ENCODE measurements around the gene F7.

The F7 gene

GRCh38 chr13:113125506-113126264 is 20.1 kb downstream of the F7 start:
- Histone ChIP-seq H3K36me3 (ENCODE audit: control insufficient read depth, insufficient read depth, low read length) (peaks cover 5% of the 10 kb centered on the region), H3K4me1 (ENCODE audit: control insufficient read depth, insufficient read depth, low read length) (no peaks in the 10 kb centered on the region), H3K9me3 (ENCODE audit: control insufficient read depth, insufficient read depth, low read length) (no peaks in the 10 kb centered on the region), H3K9ac (ENCODE audit: low read depth, low read length) (no peak overlapping the region), H3K27me3 (ENCODE audit: control insufficient read depth, insufficient read depth, low read length) (no peaks in the 10 kb centered on the region), H3K4me3 (ENCODE audit: low read depth, low read length) (no peak overlapping the region)

GRCh38 chr13:113126265-113127150 is 20.9 kb downstream of the F7 start:
- Histone ChIP-seq H3K27me3 (ENCODE audit: control insufficient read depth, insufficient read depth, low read length) (no peaks in the 10 kb centered on the region), H3K9me3 (ENCODE audit: control insufficient read depth, insufficient read depth, low read length) (no peaks in the 10 kb centered on the region), H3K9ac (ENCODE audit: low read depth, low read length) (no peak overlapping the region), H3K4me1 (ENCODE audit: control insufficient read depth, insufficient read depth, low read length) (no peaks in the 10 kb centered on the region), H3K36me3 (ENCODE audit: control insufficient read depth, insufficient read depth, low read length) (peaks cover 5% of the 10 kb centered on the region), H3K4me3 (ENCODE audit: low read depth, low read length) (no peak overlapping the region)

DNA sequence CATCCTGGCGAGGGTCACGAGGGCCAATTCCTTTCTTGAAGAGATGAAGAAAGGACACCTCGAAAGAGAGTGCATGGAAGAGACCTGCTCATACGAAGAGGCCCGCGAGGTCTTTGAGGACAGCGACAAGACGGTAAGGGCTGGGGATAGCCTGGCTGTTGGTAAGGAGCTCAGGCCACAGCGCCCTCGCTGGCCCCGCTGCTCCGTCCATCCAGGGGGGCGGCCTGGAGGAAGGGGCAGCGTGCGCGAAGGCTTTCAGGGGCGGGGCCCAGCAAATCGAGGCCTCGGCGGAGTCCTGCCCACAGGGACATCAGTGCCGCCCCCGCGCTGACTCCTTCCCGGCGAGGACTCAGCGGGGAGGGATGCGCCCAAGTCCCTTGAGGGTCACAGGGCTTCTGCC is 23.9 kb downstream of the F7 start:
- no peak overlapping the region for H3K9ac ChIP-seq (ENCODE audit: low read depth, low read length)
- no peaks in the 10 kb centered on the region for H3K27me3 ChIP-seq (ENCODE audit: control insufficient read depth, insufficient read depth, low read length)
- H3K36me3 ChIP-seq (ENCODE audit: control insufficient read depth, insufficient read depth, low read length), result peaks cover 5% of the 10 kb centered on the region
- no peaks in the 10 kb centered on the region for H3K9me3 ChIP-seq (ENCODE audit: control insufficient read depth, insufficient read depth, low read length)
- H3K4me3 ChIP-seq (ENCODE audit: low read depth, low read length), result no peak overlapping the region
- H3K4me1 ChIP-seq (ENCODE audit: control insufficient read depth, insufficient read depth, low read length), result no peaks in the 10 kb centered on the region

- Histone ChIP-seq H3K4me3 (ENCODE audit: low read depth, low read length) (no peak overlapping the region), H3K27me3 (ENCODE audit: control insufficient read depth, insufficient read depth, low read length) (no peaks in the 10 kb centered on the region), H3K4me1 (ENCODE audit: control insufficient read depth, insufficient read depth, low read length) (no peaks in the 10 kb centered on the region), H3K9me3 (ENCODE audit: control insufficient read depth, insufficient read depth, low read length) (no peaks in the 10 kb centered on the region), H3K9ac (ENCODE audit: low read depth, low read length) (no peak overlapping the region), H3K36me3 (ENCODE audit: control insufficient read depth, insufficient read depth, low read length) (peaks cover 5% of the 10 kb centered on the region)
Observed at GRCh38 chr13:113129921-113130750, 24.5 kb downstream of the F7 start.

DNA sequence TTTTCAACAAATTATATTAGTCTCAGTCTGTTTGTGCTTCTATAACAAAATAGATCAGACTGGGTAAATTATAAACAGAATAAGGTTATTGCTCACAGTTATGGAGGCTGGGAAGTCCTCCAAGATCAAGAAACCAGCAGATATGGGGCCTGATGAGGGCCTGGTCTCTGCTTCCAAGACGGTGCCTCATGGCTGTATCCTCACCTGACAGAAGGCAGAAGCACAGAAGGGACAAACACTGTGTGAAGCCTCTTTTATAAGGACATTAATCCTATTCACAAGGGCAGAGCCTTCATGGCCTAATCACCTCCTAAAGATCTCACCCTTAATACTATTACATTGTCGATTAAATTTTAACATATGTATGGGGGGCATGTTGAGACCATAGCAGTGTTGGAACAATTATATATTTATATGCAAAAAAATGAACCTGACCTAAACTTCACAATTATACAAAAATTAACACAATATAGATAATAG is 29.7 kb downstream of the F7 start:
- Histone ChIP-seq H3K9ac (ENCODE audit: low read depth, low read length) (no peak overlapping the region), H3K27me3 (ENCODE audit: control insufficient read depth, insufficient read depth, low read length) (no peaks in the 10 kb centered on the region), H3K9me3 (ENCODE audit: control insufficient read depth, insufficient read depth, low read length) (no peaks in the 10 kb centered on the region), H3K36me3 (ENCODE audit: control insufficient read depth, insufficient read depth, low read length) (peaks cover 1% of the 10 kb centered on the region), H3K4me1 (ENCODE audit: control insufficient read depth, insufficient read depth, low read length) (no peaks in the 10 kb centered on the region), H3K4me3 (ENCODE audit: low read depth, low read length) (no peak overlapping the region)

- Histone ChIP-seq H3K4me3 (ENCODE audit: low read depth, low read length) (no peak overlapping the region), H3K36me3 (ENCODE audit: control insufficient read depth, insufficient read depth, low read length) (no peaks in the 10 kb centered on the region), H3K27me3 (ENCODE audit: control insufficient read depth, insufficient read depth, low read length) (no peaks in the 10 kb centered on the region)
Observed at GRCh38 chr13:113137691-113138298, 32.2 kb downstream of the F7 start.

GRCh38 chr13:113138792-113139551 is 33.4 kb downstream of the F7 start:
- Histone ChIP-seq H3K9me3 (ENCODE audit: control insufficient read depth, insufficient read depth, low read length) (no peaks in the 10 kb centered on the region), H3K9ac (ENCODE audit: low read depth, low read length) (no peak overlapping the region), H3K4me1 (ENCODE audit: control insufficient read depth, insufficient read depth, low read length) (no peaks in the 10 kb centered on the region)

More at GRCh38 chr13:113137691-113138298, 32.2 kb downstream of the F7 start:
- no peaks in the 10 kb centered on the region for H3K9me3 ChIP-seq (ENCODE audit: control insufficient read depth, insufficient read depth, low read length)
- H3K9ac ChIP-seq (ENCODE audit: low read depth, low read length), result no peak overlapping the region
- no peaks in the 10 kb centered on the region for H3K4me1 ChIP-seq (ENCODE audit: control insufficient read depth, insufficient read depth, low read length)

DNA sequence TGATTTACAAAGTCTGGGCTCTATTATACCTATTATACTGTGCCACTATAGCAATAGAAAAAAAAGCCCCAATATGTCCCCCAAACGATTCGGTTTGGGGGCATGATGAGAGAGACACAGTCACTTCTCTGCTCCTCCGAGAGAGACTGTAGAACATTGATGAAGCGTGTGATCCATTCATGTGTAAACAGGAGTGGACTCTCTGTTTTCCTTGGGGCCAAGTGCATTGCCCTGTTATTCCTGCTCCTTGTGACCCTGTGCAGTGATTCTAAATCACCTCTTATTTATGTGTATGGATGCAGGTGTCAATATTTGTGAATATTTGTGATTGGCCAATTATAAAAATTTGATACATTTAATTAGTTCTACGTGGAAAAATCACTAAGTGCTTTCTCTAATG is 34.0 kb downstream of the F7 start:
- Histone ChIP-seq H3K4me3 (ENCODE audit: low read depth, low read length) (no peak overlapping the region), H3K36me3 (ENCODE audit: control insufficient read depth, insufficient read depth, low read length) (no peaks in the 10 kb centered on the region), H3K27me3 (ENCODE audit: control insufficient read depth, insufficient read depth, low read length) (no peaks in the 10 kb centered on the region), H3K9me3 (ENCODE audit: control insufficient read depth, insufficient read depth, low read length) (no peaks in the 10 kb centered on the region), H3K9ac (ENCODE audit: low read depth, low read length) (no peak overlapping the region), H3K4me1 (ENCODE audit: control insufficient read depth, insufficient read depth, low read length) (no peaks in the 10 kb centered on the region)

More at GRCh38 chr13:113138792-113139551, 33.4 kb downstream of the F7 start:
- Histone ChIP-seq H3K27me3 (ENCODE audit: control insufficient read depth, insufficient read depth, low read length) (no peaks in the 10 kb centered on the region), H3K36me3 (ENCODE audit: control insufficient read depth, insufficient read depth, low read length) (no peaks in the 10 kb centered on the region), H3K4me3 (ENCODE audit: low read depth, low read length) (no peak overlapping the region)

DNA sequence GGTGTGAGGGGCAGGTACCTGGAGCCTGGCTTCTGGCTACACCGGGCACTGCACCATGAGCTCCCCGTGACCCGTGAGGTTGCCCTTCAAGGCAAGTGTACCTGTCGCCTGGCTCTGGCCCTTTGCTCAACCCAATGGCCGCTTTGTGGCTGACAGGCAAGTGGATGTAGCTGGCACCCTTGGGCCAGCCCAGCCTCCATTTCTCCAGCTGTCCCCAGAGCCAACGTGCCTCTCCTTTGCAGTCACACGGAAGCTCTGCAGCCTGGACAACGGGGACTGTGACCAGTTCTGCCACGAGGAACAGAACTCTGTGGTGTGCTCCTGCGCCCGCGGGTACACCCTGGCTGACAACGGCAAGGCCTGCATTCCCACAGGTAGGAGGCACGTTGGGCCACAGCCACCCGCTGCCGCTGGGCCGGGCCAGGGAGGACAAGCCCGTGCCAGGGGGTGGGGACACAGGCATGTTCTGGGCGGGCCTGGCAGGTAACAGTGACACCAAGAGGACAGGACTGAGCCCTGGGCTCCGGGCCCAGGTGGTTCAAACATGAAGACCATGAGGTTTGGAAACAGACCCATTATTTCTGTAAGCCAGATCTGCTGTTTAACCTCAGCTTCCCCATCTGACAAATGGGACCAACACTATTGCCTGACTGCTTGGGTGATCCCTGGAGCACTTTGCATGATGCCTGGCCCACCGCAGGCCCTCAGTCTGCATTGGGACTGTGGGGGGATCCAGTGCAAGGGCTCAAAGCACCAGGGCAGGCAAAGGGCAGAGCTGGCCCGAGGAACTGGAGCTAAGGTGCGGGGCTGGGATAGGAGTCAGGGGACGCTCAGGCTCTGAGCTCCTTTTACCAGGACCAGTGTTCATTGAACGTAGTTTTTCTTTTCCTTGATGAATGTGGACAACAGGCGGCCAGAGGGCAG is 35.3 kb downstream of the F7 start:
- Histone ChIP-seq H3K9ac (ENCODE audit: low read depth, low read length) (no peak overlapping the region), H3K4me3 (ENCODE audit: low read depth, low read length) (no peak overlapping the region), H3K4me1 (ENCODE audit: control insufficient read depth, insufficient read depth, low read length) (no peaks in the 10 kb centered on the region), H3K27me3 (ENCODE audit: control insufficient read depth, insufficient read depth, low read length) (no peaks in the 10 kb centered on the region), H3K9me3 (ENCODE audit: control insufficient read depth, insufficient read depth, low read length) (no peaks in the 10 kb centered on the region), H3K36me3 (ENCODE audit: control insufficient read depth, insufficient read depth, low read length) (no peaks in the 10 kb centered on the region)

DNA sequence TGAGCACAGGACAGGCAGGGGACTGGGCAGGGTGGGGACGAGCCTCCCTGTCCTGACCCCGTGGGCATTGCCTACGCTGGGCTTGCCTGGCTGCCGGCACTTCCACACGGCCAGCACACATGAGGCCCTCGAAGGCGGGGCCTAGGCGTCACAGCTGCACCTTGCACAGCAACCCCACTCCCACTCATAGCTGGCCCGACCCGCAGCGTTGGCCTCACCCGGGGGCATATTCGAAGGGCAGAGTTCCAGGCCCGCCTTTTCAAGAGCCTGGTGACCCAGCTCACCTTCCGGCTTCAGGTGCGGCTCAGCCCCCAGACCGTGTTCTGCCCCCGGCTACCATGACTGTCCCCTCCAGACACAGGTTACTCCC is 36.0 kb downstream of the F7 start:
- H3K9me3 ChIP-seq (ENCODE audit: control insufficient read depth, insufficient read depth, low read length), result no peaks in the 10 kb centered on the region
- no peaks in the 10 kb centered on the region for H3K27me3 ChIP-seq (ENCODE audit: control insufficient read depth, insufficient read depth, low read length)
- H3K36me3 ChIP-seq (ENCODE audit: control insufficient read depth, insufficient read depth, low read length), result no peaks in the 10 kb centered on the region
- H3K9ac ChIP-seq (ENCODE audit: low read depth, low read length), result no peak overlapping the region
- H3K4me3 ChIP-seq (ENCODE audit: low read depth, low read length), result no peak overlapping the region
- no peaks in the 10 kb centered on the region for H3K4me1 ChIP-seq (ENCODE audit: control insufficient read depth, insufficient read depth, low read length)

All from iPS-15b (cell line).